Keratinocyte (primary cell): ENCODE results near the gene OR2A42. TPM values are rescaled to one million over a fixed set of nuclear protein-coding genes. Genes with fewer than 3 reads are reported as not detected.
"Not testable (repeated sequence)": the region's sequence is repeated elsewhere in the genome, so short reads cannot be mapped to it uniquely, and the experiment has no call there.

ENCODE experiments used
- DNase-seq: peaks from one replicate; pipeline ENCODE4 v3.0.0-alpha.2; 2011; ENCODE audit warnings: low read depth, missing footprints, low spot score
- FAIRE-seq: peaks from 2 replicates; lab custom pipeline; 2011; peaks lifted over from hg19 to GRCh38; lab: Jason Lieb, UNC
- H2AFZ ChIP-seq: 2 replicates; pipeline ENCODE4 v1.6.0; 2012; ENCODE audit warnings: low read length, control low read depth, inconsistent platforms; ENCODE audit not compliant: control insufficient read depth
- H3K27ac ChIP-seq: 2 replicates; pipeline ENCODE4 v1.5.1; 2011; ENCODE audit warnings: low read length; ENCODE audit not compliant: control insufficient read depth, insufficient read depth
- H3K27me3 ChIP-seq: 3 replicates; pipeline ENCODE4 v1.6.0; 2011; ENCODE audit warnings: low read length; ENCODE audit not compliant: control insufficient read depth, insufficient read depth; ENCODE audit errors: extremely low read depth
- H3K36me3 ChIP-seq, 2 experiments: 2 replicates in 1 of 2; 3 replicates in 1 of 2; pipeline ENCODE4 v1.5.1; 2011; ENCODE audit warnings: low read length in 2 of 2, mild to moderate bottlenecking in 1 of 2; ENCODE audit not compliant: control insufficient read depth in 2 of 2, insufficient read depth in 2 of 2; ENCODE audit errors: extremely low read depth in 1 of 2
- H3K4me1 ChIP-seq: 3 replicates; pipeline ENCODE4 v1.5.1; 2011; ENCODE audit warnings: low read length; ENCODE audit not compliant: control insufficient read depth, insufficient read depth; ENCODE audit errors: extremely low read depth
- H3K4me2 ChIP-seq: 3 replicates; pipeline ENCODE4 v1.6.0; 2011; ENCODE audit warnings: low read depth, low read length; ENCODE audit not compliant: control insufficient read depth, insufficient read depth; ENCODE audit errors: extremely low read depth
- H3K4me3 ChIP-seq, 3 experiments: fragments of 200-600 bp in 1 of 3; sonication (generic) in 1 of 3; 2 replicates in 2 of 3; 3 replicates in 1 of 3; pipeline ENCODE4 v1.5.1; 2011 to 2016; ENCODE audit warnings: low read length in 3 of 3, mild to moderate bottlenecking in 3 of 3, control low read depth in 2 of 3, inconsistent platforms in 1 of 3, low read depth in 1 of 3, mixed read lengths in 1 of 3, mixed run types in 1 of 3, moderate library complexity in 1 of 3; ENCODE audit not compliant: control insufficient read depth in 2 of 3, insufficient read depth in 2 of 3; ENCODE audit errors: extremely low read depth in 1 of 3
- H3K79me2 ChIP-seq: 2 replicates; pipeline ENCODE4 v1.6.0; 2012; ENCODE audit warnings: low read length; ENCODE audit not compliant: control insufficient read depth, insufficient read depth
- H3K9ac ChIP-seq: 3 replicates; pipeline ENCODE4 v1.6.0; 2011; ENCODE audit warnings: low read length; ENCODE audit not compliant: control insufficient read depth, insufficient read depth; ENCODE audit errors: extremely low read depth
- H3K9me1 ChIP-seq: 3 replicates; pipeline ENCODE4 v1.6.0; 2011; ENCODE audit warnings: low read length; ENCODE audit not compliant: control insufficient read depth, insufficient read depth; ENCODE audit errors: extremely low read depth
- H3K9me3 ChIP-seq: 2 replicates; pipeline ENCODE4 v1.5.1; 2012; ENCODE audit warnings: low read depth, low read length; ENCODE audit not compliant: control insufficient read depth
- H4K20me1 ChIP-seq: 3 replicates; pipeline ENCODE4 v1.6.0; 2011; ENCODE audit warnings: low read length; ENCODE audit not compliant: control insufficient read depth, insufficient read depth; ENCODE audit errors: extremely low read depth
- dilution Hi-C: fragments of 300-500 bp; cut with MboI; formaldehyde crosslinking; loops from one replicate; pipeline ENCODE4 v1.7.0; 2020; ENCODE audit warnings: low sequenced_read_pairs; ENCODE audit not compliant: extremely low pct_ligation_motif_present
- polyA plus RNA-seq, 5 experiments: library from polyadenylated mRNA; depleted of rRNA in 3 of 5; stranded (reverse) in 3 of 5; stranded (forward) in 1 of 5; unstranded in 1 of 5; fragments of >200 nt; gene quantifications; 1 replicate in 1 of 5; 2 replicates in 3 of 5; 3 replicates in 1 of 5; pipeline versions ENCODE4 v1.2.1 to v1.2.3, GENCODE V29; 2011 to 2012; ENCODE audit warnings: missing spikeins in 2 of 5, low read depth in 1 of 5, low replicate concordance in 1 of 5

Gene OR2A42
- polyA plus RNA-seq, 1 donor (not counting 4 experiments of a cell fraction or from before 2014, with no cell fraction given) = not detected

DNA sequence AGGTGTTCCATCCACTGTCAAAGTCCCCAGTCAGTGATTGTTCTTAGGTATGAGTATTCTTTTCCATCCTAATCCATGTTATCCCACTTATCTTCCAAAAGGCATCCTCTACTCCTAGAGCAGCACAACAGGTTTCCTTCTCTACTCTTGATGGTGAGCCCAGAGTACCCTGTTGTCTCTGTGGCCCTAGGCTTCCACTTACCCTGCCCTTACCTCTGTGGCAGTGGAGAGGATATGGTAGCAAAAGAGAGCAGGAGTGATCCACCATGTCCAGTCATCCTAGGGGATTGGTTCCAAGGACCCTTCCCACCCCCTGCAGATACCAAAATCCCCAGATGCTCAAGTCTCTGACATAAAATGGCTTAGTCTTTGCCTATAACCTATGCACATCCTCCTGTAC, 22.2 kb downstream of the OR2A42 start:
- FAIRE-seq, H2AFZ ChIP-seq, DNase-seq, H3K9me3 ChIP-seq, H3K79me2 ChIP-seq, H3K4me3 ChIP-seq, H3K9me1 ChIP-seq, H3K27ac ChIP-seq, H3K36me3 ChIP-seq, H3K27me3 ChIP-seq, H3K4me1 ChIP-seq, H3K4me2 ChIP-seq, H4K20me1 ChIP-seq, dilution Hi-C loops, H3K9ac ChIP-seq: not testable (repeated sequence)

DNA sequence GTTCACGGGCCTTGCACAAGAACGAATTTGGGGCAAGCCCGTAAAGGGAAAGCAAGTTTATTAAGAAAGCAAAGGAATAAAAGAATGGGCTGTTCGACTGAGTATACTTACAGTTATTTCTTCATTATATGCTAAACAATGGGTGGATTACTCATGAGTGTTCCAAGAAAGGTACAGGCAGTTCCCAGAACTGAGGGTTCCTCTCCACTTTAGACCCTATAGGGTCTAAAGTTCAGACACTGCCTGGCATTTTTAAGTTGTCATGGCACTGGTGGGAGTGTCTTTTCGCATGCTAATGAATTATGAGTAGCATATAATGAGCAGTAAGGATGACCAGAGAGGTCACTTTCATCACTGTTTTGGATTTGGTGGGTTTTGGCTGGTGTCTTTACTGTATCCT, 34.1 kb downstream of the OR2A42 start:
- H2AFZ ChIP-seq, H3K27ac ChIP-seq, H3K79me2 ChIP-seq, H4K20me1 ChIP-seq, H3K4me2 ChIP-seq, dilution Hi-C loops, DNase-seq, H3K4me1 ChIP-seq, H3K27me3 ChIP-seq, H3K9me1 ChIP-seq, H3K36me3 ChIP-seq, FAIRE-seq, H3K9me3 ChIP-seq, H3K4me3 ChIP-seq, H3K9ac ChIP-seq: not testable (repeated sequence)

GRCh38 chr7:144203086-144203485, 36.3 kb downstream of the OR2A42 start:
- H3K27ac ChIP-seq, dilution Hi-C loops, H3K4me3 ChIP-seq, H3K79me2 ChIP-seq, H3K9me3 ChIP-seq, H3K4me1 ChIP-seq, H3K36me3 ChIP-seq, H4K20me1 ChIP-seq, DNase-seq, H2AFZ ChIP-seq, FAIRE-seq, H3K9ac ChIP-seq, H3K4me2 ChIP-seq, H3K27me3 ChIP-seq, H3K9me1 ChIP-seq: not testable (repeated sequence)

DNA sequence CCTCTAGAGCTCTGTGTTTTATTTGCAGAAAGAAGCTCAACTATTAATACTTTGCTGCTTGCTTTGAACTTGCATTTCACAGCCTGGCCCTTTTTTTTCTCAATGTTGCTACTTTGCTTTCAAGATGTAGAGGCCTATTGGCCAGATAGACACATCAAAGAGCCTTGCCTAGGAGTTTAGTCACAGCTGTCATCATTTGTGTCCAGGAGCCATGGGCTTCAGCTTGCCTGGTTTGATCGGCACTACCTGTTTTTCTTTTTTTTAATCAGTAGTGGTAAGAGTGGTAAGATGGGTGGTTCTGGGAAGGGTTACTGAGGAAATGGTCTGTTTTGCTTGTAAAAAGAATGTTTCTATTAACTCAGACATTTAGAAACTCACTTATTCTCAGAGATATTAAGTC, 37.4 kb downstream of the OR2A42 start:
- dilution Hi-C loops, H3K9me1 ChIP-seq, H2AFZ ChIP-seq, H3K27me3 ChIP-seq, H3K9ac ChIP-seq, H3K4me3 ChIP-seq, FAIRE-seq, H3K4me1 ChIP-seq, H3K4me2 ChIP-seq, DNase-seq, H3K36me3 ChIP-seq, H3K79me2 ChIP-seq, H4K20me1 ChIP-seq, H3K27ac ChIP-seq, H3K9me3 ChIP-seq: not testable (repeated sequence)

- DNase-seq, dilution Hi-C loops, FAIRE-seq, H3K79me2 ChIP-seq, H3K36me3 ChIP-seq, H3K27me3 ChIP-seq, H3K9ac ChIP-seq, H3K4me1 ChIP-seq, H3K9me3 ChIP-seq, H3K9me1 ChIP-seq, H4K20me1 ChIP-seq, H3K27ac ChIP-seq, H3K4me3 ChIP-seq, H2AFZ ChIP-seq, H3K4me2 ChIP-seq: not testable (repeated sequence)
Observed at GRCh38 chr7:144198934-144199333, 40.5 kb downstream of the OR2A42 start.
